GM12891 (cell line): Measurements from ENCODE around the gene MMP7.

Experiments used
- POLR2A ChIP-seq: IDR thresholded peaks from 2 replicates; pipeline ENCODE4 v1.6.1; 2011; ENCODE audit warnings: low read depth, low read length, control low read depth
- POLR2AphosphoS5 ChIP-seq: IDR thresholded peaks from 2 replicates; pipeline ENCODE4 v1.6.1; 2011; ENCODE audit warnings: low read depth, low read length, control low read depth
- POU2F2 ChIP-seq: IDR thresholded peaks from 2 replicates; pipeline ENCODE4 v1.6.1; 2011; ENCODE audit warnings: low read depth, mild to moderate bottlenecking, control low read depth, low read length, moderate library complexity
- TAF1 ChIP-seq: IDR thresholded peaks from 2 replicates; pipeline ENCODE4 v1.6.1; 2011; ENCODE audit warnings: low read depth, low read length, control low read depth

DNA sequence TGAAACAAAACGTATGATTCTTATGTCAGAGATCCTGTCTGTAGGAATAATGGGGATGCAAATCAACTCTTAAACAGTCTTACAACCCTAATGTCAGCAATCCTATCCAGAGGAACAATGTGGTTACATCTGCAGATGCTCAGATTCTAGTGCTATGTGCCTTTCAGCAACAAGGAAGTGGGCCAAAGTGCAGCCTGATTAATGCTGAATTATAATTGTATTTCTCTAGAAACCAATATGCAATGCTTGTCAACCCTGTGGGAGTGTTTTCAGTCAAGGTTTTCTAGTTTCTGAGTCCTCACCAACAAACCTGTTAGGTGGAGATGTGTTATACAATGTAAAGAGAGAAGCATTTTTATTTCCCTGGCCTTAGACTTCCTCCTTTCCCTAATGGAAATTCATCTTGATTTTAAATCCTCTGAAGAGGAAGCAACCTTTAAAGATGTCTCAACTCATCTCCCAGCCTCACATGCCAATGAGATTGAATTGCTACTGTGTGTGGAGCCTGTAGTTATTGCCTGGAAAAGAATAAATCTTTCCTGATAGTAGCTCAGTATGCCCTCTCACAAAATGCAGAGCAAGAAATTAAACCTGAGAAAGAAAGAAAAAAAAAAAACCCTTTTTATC, 51.8 kb downstream of the MMP7 start:
- no peak for TF ChIP-seq POLR2A
- TF ChIP-seq POU2F2 = no peak
- TF ChIP-seq POLR2AphosphoS5 = no peak
- no peak for TF ChIP-seq TAF1
